Measurements from ENCODE around the gene ANO6. TPM values are rescaled to one million over a fixed set of nuclear protein-coding genes. Genes with fewer than 3 reads are reported as not detected.
"Not testable (repeated sequence)": the region's sequence is repeated elsewhere in the genome, so short reads cannot be mapped to it uniquely, and the experiment has no call there.

ANO6 gene
- total and polyA plus RNA-seq, 12 donors = 8.9 to 52.2 (median 40.9) TPM

GRCh38 chr12:45232756-45233372 is 17.0 kb downstream of the ANO6 start:
- ATAC-seq (peak in 7 of 8 donors; percentile 47 to 90 (median 70)), DNase-seq (peak in 1 of 2 donors; percentile 51)
- H3K4me1 ChIP-seq = peaks cover 16 to 56% (median 52%) of the 10 kb centered on the region in 9 donors
- peak overlapping the region; percentile 3 to 97 (median 86) for H3K27ac ChIP-seq
- intact Hi-C loops (cut with DNase I) = loop anchor here in 3 of 10 donors (5.0 kb wide), 2 partner anchors 34 to 39 kb away; no protein-coding TSS in a partner anchor
- H3K36me3 ChIP-seq = peaks cover 0 to 8% (median 0%) of the 10 kb centered on the region in 9 donors
- H3K27me3 ChIP-seq = no peaks in the 10 kb centered on the region
- H3K4me3 ChIP-seq = no peak overlapping the region
- WGBS, 2 donors = 32 to 37% methylated on average over 6 of the region's 6 CpGs
- TF ChIP-seq CTCF (IDR thresholded peaks at IDR 0.05) = no peak
- H3K9me3 ChIP-seq = no peaks in the 10 kb centered on the region

GRCh38 chr12:45234139-45234865 is 18.4 kb downstream of the ANO6 start:
- WGBS, 2 donors = 20 to 24% methylated on average over 4 of the region's 4 CpGs
- H3K9me3 ChIP-seq = no peaks in the 10 kb centered on the region
- peak overlapping the region in 4 of 10 donors; percentile 3 to 19 (median 10) for H3K4me3 ChIP-seq
- no peaks in the 10 kb centered on the region for H3K27me3 ChIP-seq
- H3K4me1 ChIP-seq = peaks cover 16 to 56% (median 51%) of the 10 kb centered on the region in 9 donors
- ATAC-seq = peak; percentile 88 to 94 (median 91)
- DNase-seq = peak in 1 of 2 donors; percentile 51
- peak overlapping the region; percentile 4 to 97 (median 86) for H3K27ac ChIP-seq
- intact Hi-C loops (cut with DNase I) = loop anchor here in 3 of 10 donors (5.0 kb wide), 2 partner anchors 33 to 38 kb away; no protein-coding TSS in a partner anchor
- TF ChIP-seq CTCF (IDR thresholded peaks at IDR 0.05) = no peak
- peaks cover 0 to 6% (median 0%) of the 10 kb centered on the region in 9 donors for H3K36me3 ChIP-seq

GRCh38 chr12:45235087-45236025 is 19.5 kb downstream of the ANO6 start:
- no peak for DNase-seq
- TF ChIP-seq CTCF (IDR thresholded peaks at IDR 0.05) = no peak
- peak; percentile 13 to 58 (median 34) for ATAC-seq
- Histone ChIP-seq H3K9me3 (no peaks in the 10 kb centered on the region), H3K27me3 (no peaks in the 10 kb centered on the region), H3K4me1 (peaks cover 16 to 56% (median 51%) of the 10 kb centered on the region in 9 donors), H3K36me3 (no peaks in the 10 kb centered on the region), H3K27ac (peak overlapping the region; percentile 4 to 97 (median 86)), H3K4me3 (peak overlapping the region in 3 of 10 donors; percentile 3 to 14 (median 6))
- intact Hi-C loops (cut with DNase I) = no loop called here
- 57 to 60% methylated on average over 4 of the region's 4 CpGs for WGBS, 2 donors

- Histone ChIP-seq H3K27ac (peak overlapping the region in 5 of 10 donors; percentile 86 to 97 (median 90)), H3K4me1 (peaks cover 16 to 53% (median 49%) of the 10 kb centered on the region in 9 donors)
- intact Hi-C loops (cut with DNase I); DNase-seq; H3K27me3 ChIP-seq; ATAC-seq; H3K9me3 ChIP-seq; H3K36me3 ChIP-seq; H3K4me3 ChIP-seq: not testable (repeated sequence)
- WGBS, 2 donors = 90 to 95% methylated on average over 1 to 2 of the region's 2 CpGs
These were observed 20.5 kb downstream of the ANO6 start for GRCh38 chr12:45236383-45236782.

Data from heart right ventricle (tissue), 16 donors.